ENCODE results near the gene FGF8. TPM values are rescaled to one million over a fixed set of nuclear protein-coding genes. Genes with fewer than 3 reads are reported as not detected.

The FGF8 gene, protein sequence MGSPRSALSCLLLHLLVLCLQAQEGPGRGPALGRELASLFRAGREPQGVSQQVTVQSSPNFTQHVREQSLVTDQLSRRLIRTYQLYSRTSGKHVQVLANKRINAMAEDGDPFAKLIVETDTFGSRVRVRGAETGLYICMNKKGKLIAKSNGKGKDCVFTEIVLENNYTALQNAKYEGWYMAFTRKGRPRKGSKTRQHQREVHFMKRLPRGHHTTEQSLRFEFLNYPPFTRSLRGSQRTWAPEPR
- total RNA-seq: under 1 TPM in 1 of 10 donors, not detected in 9; 0.20 TPM
- polyA plus RNA-seq: not detected
- long read RNA-seq, donor 1: 0 reads
- long read RNA-seq, donor 2: 0 reads
- long read RNA-seq, donor 3: 0 reads

DNA sequence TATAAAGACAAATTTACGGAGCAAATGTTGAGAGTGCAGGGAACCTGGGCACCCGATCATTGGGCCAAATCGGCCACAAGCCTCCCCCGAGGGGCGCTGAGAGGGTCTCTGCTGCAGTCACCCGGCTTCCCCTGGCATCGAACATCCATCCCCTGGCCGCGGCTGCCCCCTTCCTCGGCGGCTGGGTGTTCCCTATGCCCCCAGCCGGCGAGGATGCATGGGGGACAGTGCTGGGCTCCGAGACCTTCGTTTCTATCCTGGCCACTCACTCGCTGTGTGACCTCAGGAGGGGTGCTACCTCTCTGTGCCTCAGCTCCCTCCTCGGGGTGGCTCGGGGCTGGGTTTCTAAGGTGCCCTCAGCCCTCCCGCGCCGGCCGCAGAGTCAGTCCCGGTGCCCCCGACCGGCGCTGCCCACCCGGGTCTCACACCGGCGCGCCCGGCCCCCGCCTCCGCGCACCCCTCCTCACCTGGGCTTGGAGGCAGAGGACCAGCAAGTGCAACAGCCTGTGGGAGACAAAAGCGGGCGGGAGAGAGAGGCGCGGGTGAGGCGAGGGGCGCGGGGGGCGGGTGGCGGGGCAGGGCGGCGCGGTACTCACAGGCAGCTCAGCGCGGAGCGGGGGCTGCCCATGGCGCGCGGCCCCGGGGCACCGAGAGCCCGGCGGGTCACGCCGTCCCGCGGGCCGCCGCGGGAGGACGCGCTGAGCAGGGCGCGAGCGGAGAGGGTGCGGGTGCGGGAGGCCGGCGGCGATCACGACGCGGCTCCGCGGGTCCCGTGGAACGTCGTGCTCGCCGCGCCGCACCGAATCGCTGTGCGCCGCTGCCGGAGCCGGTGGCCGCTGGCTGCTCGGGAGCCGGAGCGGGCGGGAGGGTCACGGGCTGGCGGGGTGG, at the start of gene FGF8:
TSS of gene FGF8 (minus strand) at position 842 of the 888 bp plus-strand sequence. CDS start at position 628, 214 bp downstream.
- peak within 1 kb of the TSS in 9 of 10 donors; percentile 12 to 36 (median 30) for H3K4me3 ChIP-seq
- H3K27ac ChIP-seq: no peak within 1 kb of the TSS
- intact Hi-C loops (cut with DNase I): loop anchor here in 4 of 10 donors (5.0 to 10.0 kb wide), 4 partner anchors 91 to 561 kb away; no protein-coding TSS in a partner anchor
- peaks cover 19 to 97% (median 76%) of the 10 kb centered on the region in 7 donors for H3K27me3 ChIP-seq
- no peak for ATAC-seq
- H3K9me3 ChIP-seq: no peaks in the 10 kb centered on the region
- TF ChIP-seq, protein P1, sequence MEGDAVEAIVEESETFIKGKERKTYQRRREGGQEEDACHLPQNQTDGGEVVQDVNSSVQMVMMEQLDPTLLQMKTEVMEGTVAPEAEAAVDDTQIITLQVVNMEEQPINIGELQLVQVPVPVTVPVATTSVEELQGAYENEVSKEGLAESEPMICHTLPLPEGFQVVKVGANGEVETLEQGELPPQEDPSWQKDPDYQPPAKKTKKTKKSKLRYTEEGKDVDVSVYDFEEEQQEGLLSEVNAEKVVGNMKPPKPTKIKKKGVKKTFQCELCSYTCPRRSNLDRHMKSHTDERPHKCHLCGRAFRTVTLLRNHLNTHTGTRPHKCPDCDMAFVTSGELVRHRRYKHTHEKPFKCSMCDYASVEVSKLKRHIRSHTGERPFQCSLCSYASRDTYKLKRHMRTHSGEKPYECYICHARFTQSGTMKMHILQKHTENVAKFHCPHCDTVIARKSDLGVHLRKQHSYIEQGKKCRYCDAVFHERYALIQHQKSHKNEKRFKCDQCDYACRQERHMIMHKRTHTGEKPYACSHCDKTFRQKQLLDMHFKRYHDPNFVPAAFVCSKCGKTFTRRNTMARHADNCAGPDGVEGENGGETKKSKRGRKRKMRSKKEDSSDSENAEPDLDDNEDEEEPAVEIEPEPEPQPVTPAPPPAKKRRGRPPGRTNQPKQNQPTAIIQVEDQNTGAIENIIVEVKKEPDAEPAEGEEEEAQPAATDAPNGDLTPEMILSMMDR (IDR thresholded peaks at IDR 0.05): no peak
- DNase-seq: no peak
- no peaks in the 10 kb centered on the region for H3K36me3 ChIP-seq
- WGBS, 2 donors: 1 to 3% methylated on average over 54 to 97 of the region's 98 CpGs
- peaks cover 19 to 42% (median 32%) of the 10 kb centered on the region in 9 donors for H3K4me1 ChIP-seq

DNA sequence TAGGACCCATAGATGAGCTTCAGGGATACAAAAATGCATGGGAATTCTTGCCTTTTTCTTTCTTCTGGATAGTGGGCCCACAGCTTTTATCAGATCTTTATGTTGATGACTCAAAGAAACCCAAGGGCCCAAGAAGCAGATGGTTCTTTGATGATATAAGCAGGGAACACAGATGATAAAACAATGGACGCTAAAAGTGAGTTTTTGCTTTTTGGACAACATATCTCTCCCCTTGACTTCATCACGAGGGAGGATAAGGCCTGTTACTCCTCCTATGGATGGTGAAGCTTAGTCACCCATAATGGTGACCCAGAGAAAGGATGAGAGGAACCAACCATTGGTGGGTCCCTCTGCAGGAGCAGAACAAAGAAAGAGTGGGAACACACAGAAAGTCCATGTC, 48.8 kb upstream of the FGF8 start:
- no peak overlapping the region for H3K4me3 ChIP-seq
- no peak for ATAC-seq

DNA sequence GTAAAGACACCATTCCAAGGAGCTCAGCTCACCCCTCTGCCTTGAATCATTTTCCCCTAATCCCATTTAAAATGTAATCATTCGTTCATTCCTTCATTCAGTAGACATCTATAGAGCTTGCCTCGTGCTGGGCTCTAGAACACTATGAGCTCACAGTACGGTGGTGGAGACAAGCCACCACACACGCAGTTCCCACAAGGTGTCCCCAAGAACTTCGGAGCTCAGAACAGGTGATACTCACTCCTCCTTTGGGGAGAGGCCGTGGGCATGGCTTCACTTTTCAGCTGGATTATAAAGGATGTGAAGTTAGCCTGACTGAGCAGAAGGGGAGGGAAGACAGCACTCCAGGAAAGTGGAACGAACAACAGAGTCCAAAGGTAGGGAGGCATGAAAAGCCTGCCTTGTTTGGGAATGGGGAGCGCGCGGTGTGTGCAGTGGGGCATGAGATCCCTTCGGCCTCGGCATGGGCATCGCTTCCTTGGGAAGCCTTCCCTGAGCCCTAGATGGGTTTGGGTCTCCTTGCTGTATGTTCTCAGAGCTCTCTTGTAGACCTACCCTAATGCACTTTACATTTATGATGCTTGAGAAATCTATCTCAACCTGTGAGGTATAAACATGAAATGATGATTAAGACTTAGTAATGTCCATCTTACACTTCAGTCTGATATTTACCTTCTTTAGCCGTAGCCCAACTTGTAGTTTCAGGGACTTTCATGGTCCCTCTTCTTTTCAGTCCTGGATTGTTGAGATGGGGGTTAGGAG, 43.1 kb upstream of the FGF8 start:
- intact Hi-C loops (cut with DNase I): loop anchor here in 1 of 10 donors (5.0 kb wide), 1 partner anchor 37 kb away; the partner anchor contains the start of gene NPM3
- H3K27ac ChIP-seq: peak overlapping the region; percentile 92 to 98 (median 96)
- TF ChIP-seq, protein P1 (IDR thresholded peaks at IDR 0.05): no peak
- no peak for DNase-seq
- H3K4me3 ChIP-seq: peak overlapping the region; percentile 82 to 100 (median 96)
- no peaks in the 10 kb centered on the region for H3K27me3 ChIP-seq
- peak in 6 of 8 donors; percentile 1 to 16 (median 8) for ATAC-seq
- H3K9me3 ChIP-seq: no peaks in the 10 kb centered on the region
- H3K4me1 ChIP-seq: peaks cover 3 to 37% (median 27%) of the 10 kb centered on the region in 9 donors
- WGBS, 2 donors: 18 to 31% methylated on average over 14 of the region's 14 CpGs
- H3K36me3 ChIP-seq: peaks cover 0 to 2% (median 0%) of the 10 kb centered on the region in 9 donors

More for the DNA sequence above, 48.8 kb upstream of the FGF8 start:
- no peak overlapping the region for H3K27ac ChIP-seq
- TF ChIP-seq, protein P1 (IDR thresholded peaks at IDR 0.05): no peak
- intact Hi-C loops (cut with DNase I): no loop called here
- 68 to 93% methylated on average over 2 of the region's 2 CpGs for WGBS, 2 donors
- H3K36me3 ChIP-seq: peaks cover 0 to 22% (median 0%) of the 10 kb centered on the region in 9 donors
- no peaks in the 10 kb centered on the region for H3K27me3 ChIP-seq
- DNase-seq: no peak
- peaks cover 0 to 7% (median under 1%) of the 10 kb centered on the region in 9 donors for H3K4me1 ChIP-seq
- H3K9me3 ChIP-seq: no peaks in the 10 kb centered on the region
